GM06990 (cell line): ENCODE results near the gene BRCC3.

ENCODE experiments used
- DNase-seq: peaks from one replicate; pipeline ENCODE4 v3.0.0-alpha.2; 2011; ENCODE audit not compliant: insufficient read length; ENCODE audit errors: extremely low read depth
- H3K27me3 ChIP-seq: replicated peaks from 2 replicates; pipeline ENCODE4 v1.6.0; 2011; ENCODE audit warnings: low read length; ENCODE audit not compliant: control insufficient read depth, insufficient read depth
- H3K36me3 ChIP-seq: 2 replicates; pipeline ENCODE4 v1.5.1; 2011; ENCODE audit warnings: low read length; ENCODE audit not compliant: control insufficient read depth, insufficient read depth
- H3K4me3 ChIP-seq: replicated peaks from 2 replicates; pipeline ENCODE4 v1.5.1; 2011; ENCODE audit warnings: low read depth, mild to moderate bottlenecking, control low read depth, low read length
- TF ChIP-seq, protein P1 (sequence below): IDR thresholded peaks from 2 replicates; pipeline ENCODE4 v1.5.1; 2011; ENCODE audit warnings: low read length, control low read depth, mild to moderate bottlenecking, inconsistent platforms; ENCODE audit not compliant: insufficient read depth, poor library complexity, severe bottlenecking

The BRCC3 gene

DNA sequence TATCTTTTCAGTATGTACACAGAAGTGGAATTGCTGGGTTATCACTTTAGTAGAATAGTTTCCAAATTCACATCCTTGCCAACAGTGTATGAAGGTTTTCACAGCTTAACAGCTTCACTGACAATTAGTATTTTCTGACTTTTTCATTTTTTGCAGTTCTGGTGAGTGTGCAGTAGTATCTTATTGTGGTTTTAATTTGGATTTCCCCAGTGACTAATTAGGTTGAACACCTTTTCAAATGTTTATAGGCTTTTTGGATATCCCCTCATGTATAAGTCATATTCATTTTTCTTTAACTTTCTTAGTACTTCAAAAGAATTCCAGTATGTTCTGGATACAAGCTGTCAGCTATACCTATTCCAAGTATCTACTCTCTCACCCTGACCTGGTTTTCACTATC lies 37.1 kb downstream of the BRCC3 start:
- DNase-seq: no peak
- H3K27me3 ChIP-seq: no peaks in the 10 kb centered on the region
- TF ChIP-seq, protein P1, sequence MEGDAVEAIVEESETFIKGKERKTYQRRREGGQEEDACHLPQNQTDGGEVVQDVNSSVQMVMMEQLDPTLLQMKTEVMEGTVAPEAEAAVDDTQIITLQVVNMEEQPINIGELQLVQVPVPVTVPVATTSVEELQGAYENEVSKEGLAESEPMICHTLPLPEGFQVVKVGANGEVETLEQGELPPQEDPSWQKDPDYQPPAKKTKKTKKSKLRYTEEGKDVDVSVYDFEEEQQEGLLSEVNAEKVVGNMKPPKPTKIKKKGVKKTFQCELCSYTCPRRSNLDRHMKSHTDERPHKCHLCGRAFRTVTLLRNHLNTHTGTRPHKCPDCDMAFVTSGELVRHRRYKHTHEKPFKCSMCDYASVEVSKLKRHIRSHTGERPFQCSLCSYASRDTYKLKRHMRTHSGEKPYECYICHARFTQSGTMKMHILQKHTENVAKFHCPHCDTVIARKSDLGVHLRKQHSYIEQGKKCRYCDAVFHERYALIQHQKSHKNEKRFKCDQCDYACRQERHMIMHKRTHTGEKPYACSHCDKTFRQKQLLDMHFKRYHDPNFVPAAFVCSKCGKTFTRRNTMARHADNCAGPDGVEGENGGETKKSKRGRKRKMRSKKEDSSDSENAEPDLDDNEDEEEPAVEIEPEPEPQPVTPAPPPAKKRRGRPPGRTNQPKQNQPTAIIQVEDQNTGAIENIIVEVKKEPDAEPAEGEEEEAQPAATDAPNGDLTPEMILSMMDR: no peak
- H3K36me3 ChIP-seq: no peaks in the 10 kb centered on the region
- H3K4me3 ChIP-seq: no peak overlapping the region

DNA sequence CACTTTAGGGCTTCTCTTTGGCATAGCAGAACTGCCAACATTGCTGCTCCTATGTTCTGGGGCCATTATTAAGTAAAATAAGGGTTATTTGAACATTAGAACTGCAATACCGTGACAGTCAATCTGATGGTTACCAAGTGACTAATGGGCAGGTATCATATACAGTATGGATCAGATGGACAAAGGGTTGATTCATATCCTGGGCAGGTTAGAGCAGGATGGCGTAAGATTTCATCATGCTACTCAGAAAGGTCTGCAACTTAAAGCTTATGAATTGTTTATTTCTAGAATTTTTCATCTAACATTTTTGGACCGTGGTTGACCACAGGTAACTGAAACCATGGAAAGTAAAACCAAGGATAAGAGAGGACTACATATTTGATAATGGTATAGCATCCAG lies 40.9 kb downstream of the BRCC3 start:
- no peak overlapping the region for H3K4me3 ChIP-seq
- no peaks in the 10 kb centered on the region for H3K27me3 ChIP-seq
- no peaks in the 10 kb centered on the region for H3K36me3 ChIP-seq
- TF ChIP-seq, protein P1: no peak
- DNase-seq: no peak

DNA sequence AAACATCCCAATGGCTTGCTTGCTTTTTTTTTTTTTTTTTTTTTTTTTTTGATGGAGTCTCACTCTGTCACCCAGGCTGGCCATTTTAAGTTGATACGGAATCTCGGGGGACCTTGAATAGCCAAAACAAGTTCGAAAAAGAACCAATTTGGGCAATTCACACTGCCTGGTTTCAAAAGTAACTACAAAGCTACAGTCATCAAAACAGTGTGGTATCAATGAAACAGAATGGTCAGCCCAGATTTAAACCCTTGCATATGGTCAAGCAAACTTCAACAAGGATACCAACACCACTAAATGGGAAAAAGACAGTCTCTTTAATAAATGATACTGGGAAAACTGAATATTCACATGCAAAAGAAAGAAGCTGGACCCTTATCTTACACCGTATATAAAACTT lies 41.8 kb downstream of the BRCC3 start:
- TF ChIP-seq, protein P1: no peak
- no peaks in the 10 kb centered on the region for H3K27me3 ChIP-seq
- no peak for DNase-seq
- H3K36me3 ChIP-seq: no peaks in the 10 kb centered on the region
- H3K4me3 ChIP-seq: no peak overlapping the region

DNA sequence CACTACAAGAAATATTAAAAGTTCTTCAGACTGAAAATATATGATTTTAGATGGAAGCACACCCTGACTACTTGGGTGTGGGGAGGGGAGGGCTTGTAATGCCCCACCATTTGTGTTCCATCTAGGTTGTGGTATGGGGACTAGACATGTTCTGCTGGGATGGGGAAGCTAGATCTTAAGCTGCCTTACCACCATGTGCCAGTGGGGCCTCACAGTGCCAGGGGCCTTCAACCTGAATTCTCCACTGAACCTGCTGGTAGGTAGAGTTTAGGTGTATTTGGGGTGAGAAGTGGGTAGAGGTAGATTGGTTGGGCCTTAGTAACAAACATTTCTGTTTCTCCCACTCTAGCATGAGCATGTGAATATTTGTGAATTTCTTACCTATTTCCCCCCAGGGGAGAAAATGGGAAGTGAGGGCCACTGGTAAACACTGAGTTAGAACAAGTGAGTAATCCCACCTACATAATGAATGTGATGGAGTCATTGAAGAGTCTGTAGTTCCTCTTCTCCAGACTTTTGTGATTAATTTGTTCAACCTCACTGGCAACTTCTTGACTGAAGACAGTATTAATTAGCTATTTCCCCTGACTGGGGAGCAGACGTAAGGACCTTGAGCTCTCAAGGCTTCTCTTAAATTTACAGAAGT lies 44.0 kb downstream of the BRCC3 start:
- TF ChIP-seq, protein P1: no peak
- Histone ChIP-seq H3K27me3 (no peaks in the 10 kb centered on the region), H3K36me3 (no peaks in the 10 kb centered on the region; the same call in 1 of the 2 replicates), H3K4me3 (no peak overlapping the region)
- no peak for DNase-seq

DNA sequence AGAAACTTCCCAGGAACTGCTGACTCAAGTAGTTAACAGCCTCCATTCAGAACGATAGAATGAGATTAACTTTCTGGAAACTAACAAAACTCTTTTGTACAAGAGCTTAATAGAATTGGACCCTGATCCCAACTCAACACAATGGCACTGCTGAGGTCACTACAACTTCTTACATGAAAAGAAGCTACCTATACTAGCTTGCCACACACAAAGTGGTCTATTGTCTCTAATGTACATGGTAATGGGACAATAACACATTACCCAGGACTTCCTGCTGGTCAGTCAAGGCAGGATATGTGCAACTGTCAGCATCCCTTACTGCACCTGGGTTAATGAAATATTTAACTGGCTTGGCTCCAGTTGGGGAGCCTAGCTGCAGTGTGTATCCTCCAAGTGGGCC lies 56.2 kb downstream of the BRCC3 start:
- no peaks in the 10 kb centered on the region for H3K27me3 ChIP-seq
- no peak for DNase-seq
- TF ChIP-seq, protein P1: no peak
- H3K4me3 ChIP-seq: no peak overlapping the region
- no peaks in the 10 kb centered on the region for H3K36me3 ChIP-seq

DNA sequence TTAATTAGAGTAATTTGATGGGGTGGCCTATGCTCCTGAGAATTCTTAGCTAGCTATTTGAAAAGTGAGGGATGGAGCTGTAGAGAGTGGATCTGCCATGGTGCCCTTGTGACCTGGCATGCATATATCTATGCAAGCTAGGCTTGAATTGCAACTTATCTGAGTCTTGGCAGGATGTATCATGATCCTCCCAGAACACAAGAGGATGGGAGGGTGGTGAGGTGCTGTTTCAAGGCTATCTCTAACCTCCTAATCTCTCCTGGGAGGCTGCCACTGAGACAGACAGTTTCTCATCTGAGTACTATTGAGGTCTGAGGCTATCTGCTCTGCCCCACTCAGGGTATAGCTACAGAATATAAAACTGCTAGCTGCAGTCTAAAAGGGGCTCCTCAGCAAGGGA lies 56.6 kb downstream of the BRCC3 start:
- H3K36me3 ChIP-seq: no peaks in the 10 kb centered on the region
- no peak for DNase-seq
- TF ChIP-seq, protein P1: no peak
- no peak overlapping the region for H3K4me3 ChIP-seq
- H3K27me3 ChIP-seq: no peaks in the 10 kb centered on the region
